D721Med (cell line): ENCODE measurements around the gene TBC1D30.

ENCODE experiments used
- DNase-seq: peaks from one replicate; pipeline ENCODE4 v3.0.0; 2011; ENCODE audit warnings: low spot score; ENCODE audit not compliant: insufficient read length
- FAIRE-seq: peaks from 2 replicates; lab custom pipeline; 2011; peaks lifted over from hg19 to GRCh38; lab: Jason Lieb, UNC
- TF ChIP-seq, protein P1 (sequence below): IDR thresholded peaks from 2 replicates; pipeline ENCODE4 v1.5.1; 2012; ENCODE audit warnings: mild to moderate bottlenecking, control low read depth; ENCODE audit not compliant: insufficient read depth; ENCODE audit errors: missing control alignments

The TBC1D30 gene

GRCh38 chr12:64864319-64864718, 39.9 kb downstream of the TBC1D30 start:
- TF ChIP-seq, protein P1, sequence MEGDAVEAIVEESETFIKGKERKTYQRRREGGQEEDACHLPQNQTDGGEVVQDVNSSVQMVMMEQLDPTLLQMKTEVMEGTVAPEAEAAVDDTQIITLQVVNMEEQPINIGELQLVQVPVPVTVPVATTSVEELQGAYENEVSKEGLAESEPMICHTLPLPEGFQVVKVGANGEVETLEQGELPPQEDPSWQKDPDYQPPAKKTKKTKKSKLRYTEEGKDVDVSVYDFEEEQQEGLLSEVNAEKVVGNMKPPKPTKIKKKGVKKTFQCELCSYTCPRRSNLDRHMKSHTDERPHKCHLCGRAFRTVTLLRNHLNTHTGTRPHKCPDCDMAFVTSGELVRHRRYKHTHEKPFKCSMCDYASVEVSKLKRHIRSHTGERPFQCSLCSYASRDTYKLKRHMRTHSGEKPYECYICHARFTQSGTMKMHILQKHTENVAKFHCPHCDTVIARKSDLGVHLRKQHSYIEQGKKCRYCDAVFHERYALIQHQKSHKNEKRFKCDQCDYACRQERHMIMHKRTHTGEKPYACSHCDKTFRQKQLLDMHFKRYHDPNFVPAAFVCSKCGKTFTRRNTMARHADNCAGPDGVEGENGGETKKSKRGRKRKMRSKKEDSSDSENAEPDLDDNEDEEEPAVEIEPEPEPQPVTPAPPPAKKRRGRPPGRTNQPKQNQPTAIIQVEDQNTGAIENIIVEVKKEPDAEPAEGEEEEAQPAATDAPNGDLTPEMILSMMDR, result no peak
- DNase-seq, result no peak

GRCh38 chr12:64875186-64875585, 50.7 kb downstream of the TBC1D30 start:
- FAIRE-seq (no peak), DNase-seq (no peak)
- TF ChIP-seq, protein P1, result no peak

More at GRCh38 chr12:64864319-64864718, 39.9 kb downstream of the TBC1D30 start:
- FAIRE-seq, result no peak

- DNase-seq (no peak), FAIRE-seq (no peak)
- TF ChIP-seq, protein P1, result no peak
Measured at GRCh38 chr12:64876388-64877071, 52.1 kb downstream of the TBC1D30 start.

GRCh38 chr12:64877363-64878004, 53.0 kb downstream of the TBC1D30 start:
- FAIRE-seq, result no peak
- DNase-seq, result no peak
- TF ChIP-seq, protein P1, result no peak

- FAIRE-seq, result no peak
- TF ChIP-seq, protein P1, result no peak
- no peak for DNase-seq
Measured at GRCh38 chr12:64882687-64883086, 58.2 kb downstream of the TBC1D30 start.

DNA sequence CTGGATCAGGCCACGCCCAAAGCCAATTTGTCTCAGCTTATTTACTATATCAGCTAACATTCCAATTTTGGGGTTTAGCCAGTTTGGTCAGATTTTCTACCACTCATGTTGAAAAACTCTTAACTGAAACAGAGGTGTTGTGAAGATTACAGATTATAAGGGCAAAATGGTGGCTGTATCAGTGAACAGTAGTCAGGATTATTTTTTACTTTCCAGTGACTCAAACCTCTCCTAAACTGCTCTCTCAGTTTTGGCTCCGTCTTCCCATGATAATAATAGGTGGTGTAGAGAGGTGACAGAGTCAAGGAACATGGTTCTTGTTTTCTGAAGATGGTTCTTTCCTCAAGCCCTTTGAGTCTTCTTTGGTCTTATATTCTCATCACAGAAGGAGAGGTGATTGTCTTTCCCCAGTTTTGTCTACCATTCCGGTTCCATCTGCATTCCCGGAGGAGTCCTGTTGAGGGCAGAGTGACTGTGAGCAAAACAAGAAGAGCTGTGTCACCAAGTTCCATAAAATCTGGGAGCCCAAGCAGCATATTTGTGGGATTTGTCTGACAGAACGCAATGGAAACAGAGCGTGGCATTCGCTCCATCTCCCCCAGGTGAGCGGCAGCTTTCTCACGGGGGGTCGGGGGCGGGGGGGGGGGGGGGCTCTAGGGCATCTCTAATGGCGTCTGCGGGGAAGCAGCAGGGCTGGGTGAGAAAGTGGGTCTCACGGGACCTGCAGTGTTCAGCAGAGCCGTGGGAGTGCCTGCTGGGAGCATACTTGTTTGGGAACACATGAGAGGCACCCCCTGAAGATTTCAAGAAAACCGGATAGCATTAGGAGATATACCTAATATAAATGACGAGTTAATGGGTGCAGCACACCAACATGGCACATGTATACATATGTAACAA, 59.1 kb downstream of the TBC1D30 start:
- no peak for FAIRE-seq
- TF ChIP-seq, protein P1, result no peak
- no peak for DNase-seq
